ENCODE measurements around the gene CUEDC1. TPM values are rescaled to one million over a fixed set of nuclear protein-coding genes. Genes with fewer than 3 reads are reported as not detected.

The CUEDC1 gene
- total and polyA plus RNA-seq, 2 of the 4 experiments (the other 2 are of a cell fraction), result 4.1 to 21.2 TPM

- Histone ChIP-seq H4K5ac (ENCODE audit: low read depth, low read length) (no peak overlapping the region), H3K4me2 (ENCODE audit: low read depth, low read length) (no peak overlapping the region), H3K4me3 (ENCODE audit: insufficient read depth, low read depth, low read length) (no peak overlapping the region), H3K79me1 (ENCODE audit: low read depth in 1 of 2, low read length in 2 of 2) (peaks cover 44 to 81% of the 10 kb centered on the region in 2 experiments), H4K91ac (ENCODE audit: insufficient read depth, low read depth, low read length) (no peak overlapping the region), H3K27ac (ENCODE audit: insufficient read depth, low read length) (no peak overlapping the region), H2BK20ac (ENCODE audit: low read depth, low read length) (no peak overlapping the region), H4K8ac (ENCODE audit: low read depth in 2 of 2, low read length in 2 of 2) (no peak overlapping the region), H3K9ac (ENCODE audit: low read depth, low read length) (no peak overlapping the region), H3K23ac (ENCODE audit: low read depth, low read length) (peak overlapping the region; percentile 47; the same call in 1 of the 2 replicates), H3K9me3 (ENCODE audit: control insufficient read depth, insufficient read depth, low read length) (no peaks in the 10 kb centered on the region), H2AK9ac (replicated peaks; ENCODE audit: low read depth, low read length, poor library complexity) (no peak overlapping the region), H3K18ac (ENCODE audit: low read depth, low read length) (no peak overlapping the region), H2BK5ac (ENCODE audit: low read depth, low read length, poor library complexity, severe bottlenecking) (no peak overlapping the region), H2AK5ac (ENCODE audit: low read depth, low read length) (no peak overlapping the region), H4K20me1 (ENCODE audit: insufficient read depth, low read length) (peaks cover 25% of the 10 kb centered on the region; the same call in 1 of the 2 replicates), H3K56ac (ENCODE audit: extremely low read depth, insufficient read depth, low read length) (no peak overlapping the region), H2AFZ (replicated peaks; ENCODE audit: low read length, poor library complexity) (no peak overlapping the region), H3K4me1 (ENCODE audit: control insufficient read depth, insufficient read depth, low read length) (peaks cover 24% of the 10 kb centered on the region), H2BK120ac (ENCODE audit: low read depth, low read length) (no peak overlapping the region), H2BK15ac (ENCODE audit: low read depth, low read length) (no peak overlapping the region), H3K27me3 (ENCODE audit: control insufficient read depth, insufficient read depth, low read length) (no peaks in the 10 kb centered on the region), H3K14ac (replicated peaks; ENCODE audit: low read depth, low read length) (peak overlapping the region; percentile 33; the same call in 1 of the 2 replicates), H3K4ac (ENCODE audit: low read depth, low read length) (no peak overlapping the region; the same call in 1 of the 2 replicates), H3K36me3 (ENCODE audit: control insufficient read depth, insufficient read depth, low read length) (no peaks in the 10 kb centered on the region), H3K9me1 (ENCODE audit: insufficient read depth, low read length) (peaks cover 29% of the 10 kb centered on the region)
- intact Hi-C loops (cut with micrococcal nuclease) (no loop called here), dilution Hi-C loops (cut with HindIII; ENCODE audit: low sequenced_read_pairs, unreplicated experiment) (no loop called here), in situ Hi-C loops (cut with MboI; ENCODE audit: low sequenced_read_pairs) (no loop called here)
- POLR2A ChIA-PET (ENCODE audit: unreplicated experiment), result no interaction called here
- DNase-seq (no peak), ATAC-seq (ENCODE audit: low read depth) (no peak)
- CTCF ChIA-PET, result interaction anchor here (1.2 kb wide), 1 partner anchor 51 kb away, joined by 3 read pairs; no protein-coding TSS in a partner anchor
- no CpG with 5 or more reads among the region's 3 CpGs for WGBS, 2 experiments (ENCODE audit: extremely low coverage in 2 of 2, insufficient read length in 1 of 2)
- BruUV-seq (replicated peaks), result no TSS peak
- TF ChIP-seq CEBPB (IDR thresholded peaks at IDR 0.05; ENCODE audit: low read depth, low read length) (no peak), MAZ (IDR thresholded peaks at IDR 0.05; ENCODE audit: borderline replicate concordance, low read depth, low read length) (no peak), CHD1 (IDR thresholded peaks at IDR 0.05; ENCODE audit: low read depth, low read length) (no peak), CTCF (conservative IDR thresholded peaks at IDR 0.05; ENCODE audit: low read depth, low read length) (no peak), MAFK (IDR thresholded peaks at IDR 0.05; ENCODE audit: low read depth, low read length) (no peak), NFE2L2 (IDR thresholded peaks at IDR 0.05; ENCODE audit: low read depth, low read length) (no peak), RAD21 (IDR thresholded peaks at IDR 0.05; ENCODE audit: low read length) (no peak), ELK1 (IDR thresholded peaks at IDR 0.05; ENCODE audit: borderline replicate concordance, low read depth, low read length) (no peak), RFX5 (IDR thresholded peaks at IDR 0.05; ENCODE audit: low read depth, low read length) (no peak), MXI1 (IDR thresholded peaks at IDR 0.05; ENCODE audit: borderline replicate concordance, low read depth, low read length) (no peak), FOS (IDR thresholded peaks at IDR 0.05; ENCODE audit: low read depth, low read length) (no peak), SMC3 (IDR thresholded peaks at IDR 0.05; ENCODE audit: low read depth, low read length) (no peak), RCOR1 (IDR thresholded peaks at IDR 0.05; ENCODE audit: insufficient replicate concordance, low read length) (no peak), BHLHE40 (IDR thresholded peaks at IDR 0.05; ENCODE audit: low read depth, low read length) (no peak), POLR2A (IDR thresholded peaks at IDR 0.05; ENCODE audit: low read depth, low read length) (no peak), USF2 (IDR thresholded peaks at IDR 0.05; ENCODE audit: low read depth, low read length) (no peak)
Observed at GRCh38 chr17:57943645-57944044, 11.6 kb downstream of the CUEDC1 start.

Data from IMR-90 (cell line).